Astrocyte (in vitro differentiated cells and primary cell): ENCODE data around the gene IL15. TPM values are rescaled to one million over a fixed set of nuclear protein-coding genes. Genes with fewer than 3 reads are reported as not detected.
"Not testable (repeated sequence)": the region's sequence is repeated elsewhere in the genome, so short reads cannot be mapped to it uniquely, and the experiment has no call there.

ENCODE experiments used
- DNase-seq: peaks from one replicate; pipeline ENCODE4 v3.0.0-alpha.2; 2010; ENCODE audit warnings: low read depth
- FAIRE-seq: peaks from 2 replicates; lab custom pipeline; 2011; peaks lifted over from hg19 to GRCh38; lab: Jason Lieb, UNC
- H2AFZ ChIP-seq: 2 replicates; pipeline ENCODE4 v1.6.0; 2012; ENCODE audit warnings: low read depth, low read length, inconsistent platforms
- H3K27ac ChIP-seq: 2 replicates; pipeline ENCODE4 v1.5.1; 2011; ENCODE audit warnings: low read depth, low read length, inconsistent platforms
- H3K27me3 ChIP-seq: 2 replicates; pipeline ENCODE4 v1.6.0; 2011; ENCODE audit warnings: low read length, inconsistent platforms; ENCODE audit not compliant: insufficient read depth
- H3K36me3 ChIP-seq: 2 replicates; pipeline ENCODE4 v1.5.1; 2011; ENCODE audit warnings: low read length, inconsistent platforms; ENCODE audit not compliant: insufficient read depth
- H3K4me1 ChIP-seq: 2 replicates; pipeline ENCODE4 v1.5.1; 2011; ENCODE audit warnings: low read length, inconsistent platforms; ENCODE audit not compliant: insufficient read depth
- H3K4me2 ChIP-seq: 2 replicates; pipeline ENCODE4 v1.6.0; 2012; ENCODE audit warnings: low read length, inconsistent platforms
- H3K4me3 ChIP-seq: 2 replicates; pipeline ENCODE4 v1.5.1; 2011; ENCODE audit warnings: low read depth, mild to moderate bottlenecking, low read length, inconsistent platforms; ENCODE audit not compliant: insufficient read depth
- H3K79me2 ChIP-seq: 2 replicates; pipeline ENCODE4 v1.6.0; 2012; ENCODE audit warnings: mild to moderate bottlenecking, low read length, inconsistent platforms; ENCODE audit not compliant: insufficient read depth
- H3K9ac ChIP-seq: 2 replicates; pipeline ENCODE4 v1.6.0; 2012; ENCODE audit warnings: mild to moderate bottlenecking, low read length, inconsistent platforms
- H3K9me3 ChIP-seq: 2 replicates; pipeline ENCODE4 v1.5.1; 2012; ENCODE audit warnings: low read depth, mild to moderate bottlenecking, low read length, inconsistent platforms; ENCODE audit not compliant: insufficient read depth
- H4K20me1 ChIP-seq: 2 replicates; pipeline ENCODE4 v1.6.0; 2012; ENCODE audit warnings: low read length, inconsistent platforms; ENCODE audit not compliant: insufficient read depth
- H3K27ac Mint-ChIP-seq: one replicate; pipeline ENCODE4 v1.8.0; 2021; ENCODE audit warnings: mild to moderate bottlenecking, mixed read lengths; ENCODE audit not compliant: unreplicated experiment
- H3K27me3 Mint-ChIP-seq: one replicate; pipeline ENCODE4 v1.8.0; 2021; ENCODE audit warnings: low read depth, mixed read lengths; ENCODE audit not compliant: unreplicated experiment
- H3K36me3 Mint-ChIP-seq: one replicate; pipeline ENCODE4 v1.8.0; 2021; ENCODE audit warnings: low read depth, mixed read lengths; ENCODE audit not compliant: unreplicated experiment
- H3K4me1 Mint-ChIP-seq: one replicate; pipeline ENCODE4 v1.8.0; 2021; ENCODE audit warnings: low read depth, mixed read lengths; ENCODE audit not compliant: unreplicated experiment
- H3K4me3 Mint-ChIP-seq: one replicate; pipeline ENCODE4 v1.8.0; 2021; ENCODE audit warnings: mild to moderate bottlenecking, moderate library complexity, mixed read lengths; ENCODE audit not compliant: unreplicated experiment
- H3K9me3 Mint-ChIP-seq: one replicate; pipeline ENCODE4 v1.8.0; 2021; ENCODE audit warnings: mild to moderate bottlenecking, mixed read lengths; ENCODE audit not compliant: unreplicated experiment
- EZH2 ChIP-seq: IDR thresholded peaks from 2 replicates; pipeline ENCODE4 v1.6.1; 2012; ENCODE audit warnings: mild to moderate bottlenecking, low read length, inconsistent platforms; ENCODE audit not compliant: insufficient read depth
- total RNA-seq: library from RNA; stranded (reverse); gene quantifications from 2 replicates; pipeline ENCODE4 v1.2.1, GENCODE V29; 2021
- TF ChIP-seq, protein P1 (sequence below): IDR thresholded peaks from 2 replicates; pipeline ENCODE4 v1.5.1; 2011; ENCODE audit warnings: low read depth, mild to moderate bottlenecking, inconsistent platforms, low read length, moderate library complexity; ENCODE audit not compliant: insufficient read depth

The IL15 gene
- total RNA-seq, 1 donor from 2014 or later, result 3.6 TPM

DNA sequence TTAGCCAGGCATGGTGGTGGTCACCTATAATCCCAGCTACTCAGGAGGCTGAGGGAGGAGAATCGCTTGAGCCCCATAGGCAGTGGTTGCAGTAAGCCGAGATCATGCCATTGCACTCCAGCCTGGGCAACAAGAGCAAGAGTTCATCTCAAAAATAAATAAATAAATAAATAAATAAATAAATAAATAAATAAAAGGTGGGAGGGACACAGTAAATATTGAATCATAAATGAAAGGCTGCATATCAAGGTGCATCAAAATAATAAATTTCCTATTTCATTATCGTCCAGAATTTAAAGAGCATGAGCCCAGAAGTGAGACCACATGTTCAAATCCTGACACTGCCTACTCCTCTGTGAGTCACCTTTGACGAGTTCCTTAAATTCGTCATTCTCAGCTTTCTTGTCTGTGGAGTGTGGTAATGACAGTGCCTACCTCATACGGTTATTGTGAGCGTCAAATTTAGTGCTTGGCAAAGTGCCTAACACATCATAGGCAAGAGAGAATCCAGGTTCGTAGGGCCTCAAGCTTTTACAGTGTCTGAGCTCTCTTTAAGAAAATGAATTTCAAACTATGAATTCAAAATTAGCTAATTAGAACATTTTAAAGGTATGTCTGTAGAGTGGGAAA, 49.9 kb downstream of the IL15 start:
- no peak for TF ChIP-seq EZH2
- TF ChIP-seq, protein P1, sequence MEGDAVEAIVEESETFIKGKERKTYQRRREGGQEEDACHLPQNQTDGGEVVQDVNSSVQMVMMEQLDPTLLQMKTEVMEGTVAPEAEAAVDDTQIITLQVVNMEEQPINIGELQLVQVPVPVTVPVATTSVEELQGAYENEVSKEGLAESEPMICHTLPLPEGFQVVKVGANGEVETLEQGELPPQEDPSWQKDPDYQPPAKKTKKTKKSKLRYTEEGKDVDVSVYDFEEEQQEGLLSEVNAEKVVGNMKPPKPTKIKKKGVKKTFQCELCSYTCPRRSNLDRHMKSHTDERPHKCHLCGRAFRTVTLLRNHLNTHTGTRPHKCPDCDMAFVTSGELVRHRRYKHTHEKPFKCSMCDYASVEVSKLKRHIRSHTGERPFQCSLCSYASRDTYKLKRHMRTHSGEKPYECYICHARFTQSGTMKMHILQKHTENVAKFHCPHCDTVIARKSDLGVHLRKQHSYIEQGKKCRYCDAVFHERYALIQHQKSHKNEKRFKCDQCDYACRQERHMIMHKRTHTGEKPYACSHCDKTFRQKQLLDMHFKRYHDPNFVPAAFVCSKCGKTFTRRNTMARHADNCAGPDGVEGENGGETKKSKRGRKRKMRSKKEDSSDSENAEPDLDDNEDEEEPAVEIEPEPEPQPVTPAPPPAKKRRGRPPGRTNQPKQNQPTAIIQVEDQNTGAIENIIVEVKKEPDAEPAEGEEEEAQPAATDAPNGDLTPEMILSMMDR, result no peak
- Histone ChIP-seq H3K36me3 (no peaks in the 10 kb centered on the region), H3K4me1 (no peaks in the 10 kb centered on the region), H3K27ac (no peak overlapping the region), H3K9me3 (no peaks in the 10 kb centered on the region), H3K4me2 (no peak overlapping the region), H3K4me3 (no peak overlapping the region), H3K79me2 (no peaks in the 10 kb centered on the region), H2AFZ (no peak overlapping the region), H3K27me3 (no peaks in the 10 kb centered on the region), H3K9ac (no peak overlapping the region), H4K20me1 (no peaks in the 10 kb centered on the region)
- no peaks in the 10 kb centered on the region for H3K27me3 Mint-ChIP-seq
- H3K36me3 Mint-ChIP-seq, result peaks cover 8% of the 10 kb centered on the region
- FAIRE-seq (no peak), DNase-seq (peak; percentile 74)
- no peak overlapping the region for H3K4me3 Mint-ChIP-seq
- peaks cover 4% of the 10 kb centered on the region for H3K4me1 Mint-ChIP-seq
- H3K27ac Mint-ChIP-seq, result no peak overlapping the region
- no peaks in the 10 kb centered on the region for H3K9me3 Mint-ChIP-seq

DNA sequence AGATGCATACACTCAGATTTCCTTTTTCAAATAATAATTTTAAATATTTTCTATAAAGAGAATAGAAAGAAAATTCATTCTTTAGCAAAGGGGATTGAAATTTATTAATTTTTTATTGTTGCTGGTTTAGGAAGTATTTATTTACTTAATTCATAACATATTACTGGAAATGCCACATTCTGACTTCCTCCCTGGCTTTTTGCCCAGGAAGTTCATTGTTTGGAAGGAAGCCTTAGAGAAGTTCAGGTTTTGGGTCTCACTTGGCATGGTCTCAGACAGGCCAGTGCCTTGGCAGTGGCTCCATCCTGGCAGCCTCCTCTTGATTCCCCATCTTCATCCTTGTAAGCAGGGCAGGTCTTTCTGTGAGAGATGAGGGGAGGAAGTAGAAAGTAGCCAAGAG, 50.5 kb downstream of the IL15 start:
- Mint-ChIP-seq H3K4me1 (peaks cover 4% of the 10 kb centered on the region), H3K27me3 (no peaks in the 10 kb centered on the region), H3K27ac (no peak overlapping the region), H3K9me3 (no peaks in the 10 kb centered on the region), H3K36me3 (peaks cover 8% of the 10 kb centered on the region), H3K4me3 (no peak overlapping the region)
- DNase-seq (no peak), FAIRE-seq (no peak)
- no peaks in the 10 kb centered on the region for H3K27me3 ChIP-seq
- no peak overlapping the region for H3K27ac ChIP-seq
- H3K4me2 ChIP-seq, result no peak overlapping the region
- no peak overlapping the region for H3K4me3 ChIP-seq
- H3K79me2 ChIP-seq, result no peaks in the 10 kb centered on the region
- H3K9me3 ChIP-seq, result no peaks in the 10 kb centered on the region
- no peaks in the 10 kb centered on the region for H4K20me1 ChIP-seq
- H3K9ac ChIP-seq, result no peak overlapping the region
- no peaks in the 10 kb centered on the region for H3K4me1 ChIP-seq
- H2AFZ ChIP-seq, result no peak overlapping the region
- no peaks in the 10 kb centered on the region for H3K36me3 ChIP-seq
- TF ChIP-seq, protein P1, result no peak
- TF ChIP-seq EZH2, result no peak

DNA sequence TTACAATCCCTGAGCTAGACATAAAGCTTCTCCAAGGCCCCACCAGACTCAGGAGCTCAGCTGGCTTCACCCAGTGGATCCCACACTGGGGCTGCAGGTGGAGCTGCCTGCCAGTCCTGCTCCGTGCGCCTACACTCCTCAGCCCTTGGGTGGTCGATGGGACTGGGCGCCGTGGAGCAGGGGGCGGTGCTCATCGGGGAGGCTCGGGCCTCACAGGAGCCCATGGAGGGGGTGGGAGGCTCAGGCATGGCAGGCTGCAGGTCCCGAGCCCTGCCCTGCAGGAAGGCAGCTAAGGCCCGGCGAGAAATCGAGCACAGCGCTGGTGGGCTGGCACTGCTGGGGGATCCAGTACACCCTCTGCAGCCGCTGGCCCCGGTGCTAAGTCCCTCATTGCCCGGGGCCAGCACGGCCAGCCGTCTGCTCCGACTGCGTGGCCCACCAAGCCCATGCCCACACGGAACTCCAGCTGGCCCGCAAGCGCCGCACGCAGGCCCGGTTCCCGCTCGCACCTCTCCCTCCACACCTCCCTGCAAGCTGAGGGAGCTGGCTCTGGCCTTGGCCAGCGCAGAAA, 53.4 kb downstream of the IL15 start:
- H3K4me3 ChIP-seq, H3K9me3 Mint-ChIP-seq, H3K36me3 Mint-ChIP-seq, FAIRE-seq, H3K9ac ChIP-seq, H3K4me1 Mint-ChIP-seq, H3K27ac Mint-ChIP-seq, H3K4me1 ChIP-seq, H2AFZ ChIP-seq, H3K27me3 Mint-ChIP-seq, H3K4me2 ChIP-seq, H3K27me3 ChIP-seq, H3K27ac ChIP-seq, H3K9me3 ChIP-seq, DNase-seq, H3K4me3 Mint-ChIP-seq, H3K36me3 ChIP-seq, H4K20me1 ChIP-seq, H3K79me2 ChIP-seq: not testable (repeated sequence)

DNA sequence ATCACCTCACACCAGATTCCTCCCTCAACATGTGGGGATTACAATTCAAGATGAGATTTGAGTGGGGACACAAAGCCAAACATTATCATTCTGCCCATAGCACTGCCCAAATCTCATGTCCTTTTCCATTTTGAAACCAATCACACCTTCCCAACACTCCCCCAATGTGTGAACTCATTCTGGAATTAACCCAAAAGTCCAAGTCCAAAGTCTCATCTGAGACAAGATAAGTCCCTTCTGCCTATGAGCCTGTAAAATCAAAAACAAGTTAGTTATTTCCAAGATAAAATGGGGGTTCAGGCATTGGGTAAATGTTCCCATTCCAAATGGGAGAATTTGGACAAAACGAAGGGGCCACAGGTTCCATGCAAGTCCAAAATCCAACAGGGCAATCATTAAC, 54.9 kb downstream of the IL15 start:
- H3K27ac Mint-ChIP-seq, H3K4me3 Mint-ChIP-seq: not testable (repeated sequence)

More for the DNA sequence above, 54.9 kb downstream of the IL15 start:
- not testable (repeated sequence) for H4K20me1 ChIP-seq, H3K36me3 ChIP-seq, H3K27ac ChIP-seq, H3K4me1 Mint-ChIP-seq, H3K27me3 ChIP-seq, H3K79me2 ChIP-seq, H2AFZ ChIP-seq, H3K9me3 Mint-ChIP-seq, H3K9ac ChIP-seq, H3K4me1 ChIP-seq, H3K27me3 Mint-ChIP-seq, FAIRE-seq, DNase-seq, H3K9me3 ChIP-seq, H3K4me2 ChIP-seq, H3K36me3 Mint-ChIP-seq, H3K4me3 ChIP-seq
